Middle frontal gyrus (tissue), 1 donor: ENCODE data around the gene POLA1.

Experiments
- DNase-seq: peaks from one replicate; pipeline ENCODE4 v3.0.0-alpha.2; 2015; ENCODE audit warnings: low spot score; ENCODE audit errors: extremely low spot score

POLA1 gene

GRCh38 chrX:24874604-24875247, 181.0 kb downstream of the POLA1 start:
- no peak for DNase-seq

DNA sequence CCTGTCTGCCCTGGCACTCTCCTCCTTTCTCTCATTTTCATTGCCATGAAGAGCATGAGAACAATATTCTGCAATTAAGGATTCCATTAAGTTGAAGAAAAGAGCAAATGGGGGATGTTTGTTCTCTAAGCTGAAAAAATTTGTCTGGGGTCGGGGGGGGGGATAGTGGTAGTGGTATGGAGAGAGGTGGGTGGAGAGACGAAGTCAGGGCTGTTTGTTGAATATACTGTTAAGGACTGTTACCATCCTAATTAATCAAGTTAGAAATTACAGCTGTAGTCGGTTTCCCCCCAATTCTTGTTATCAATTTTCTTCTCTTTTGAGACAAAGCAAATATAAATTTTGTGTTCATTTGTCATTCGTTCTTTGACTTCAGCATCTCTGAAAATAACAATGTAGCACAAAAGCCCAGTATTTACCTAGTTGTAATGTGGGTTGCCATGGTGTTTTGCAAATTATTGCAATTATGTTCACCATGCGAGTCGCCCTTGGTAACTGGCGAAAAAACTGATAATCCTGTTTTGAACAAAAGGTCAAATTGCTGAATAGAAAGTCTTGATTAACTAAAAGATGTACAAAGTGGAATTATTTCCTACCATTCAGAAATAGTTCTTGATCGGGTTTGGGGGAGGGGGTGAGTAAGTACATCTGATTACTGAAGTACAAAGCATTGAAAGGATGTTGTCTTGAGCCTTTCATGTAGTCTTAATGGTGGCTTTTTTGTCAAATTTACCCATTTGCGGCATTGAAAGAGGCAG, 183.0 kb downstream of the POLA1 start:
- DNase-seq = no peak

DNA sequence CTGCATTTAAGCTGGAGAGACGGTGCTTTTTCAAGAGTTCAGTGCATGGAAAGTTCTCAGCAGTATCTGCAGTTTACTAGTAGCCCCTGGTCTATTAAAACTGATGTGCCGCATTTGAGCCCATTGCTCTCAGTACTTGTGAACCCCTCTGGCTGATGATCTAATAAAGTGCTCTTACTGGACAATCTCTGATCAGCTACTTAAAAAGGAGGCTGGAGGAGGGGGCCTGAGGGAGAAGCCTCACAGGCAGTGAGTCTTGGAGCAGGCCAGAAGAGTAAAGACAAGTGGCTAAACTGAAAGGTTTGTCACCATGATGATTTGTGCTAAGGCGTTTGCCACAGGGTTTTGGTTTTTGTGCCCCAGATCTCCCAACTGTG, 183.6 kb downstream of the POLA1 start:
- no peak for DNase-seq

- DNase-seq = no peak
Observed at GRCh38 chrX:24877854-24878650, 184.3 kb downstream of the POLA1 start.

GRCh38 chrX:24879679-24880078, 186.0 kb downstream of the POLA1 start:
- DNase-seq = no peak

DNA sequence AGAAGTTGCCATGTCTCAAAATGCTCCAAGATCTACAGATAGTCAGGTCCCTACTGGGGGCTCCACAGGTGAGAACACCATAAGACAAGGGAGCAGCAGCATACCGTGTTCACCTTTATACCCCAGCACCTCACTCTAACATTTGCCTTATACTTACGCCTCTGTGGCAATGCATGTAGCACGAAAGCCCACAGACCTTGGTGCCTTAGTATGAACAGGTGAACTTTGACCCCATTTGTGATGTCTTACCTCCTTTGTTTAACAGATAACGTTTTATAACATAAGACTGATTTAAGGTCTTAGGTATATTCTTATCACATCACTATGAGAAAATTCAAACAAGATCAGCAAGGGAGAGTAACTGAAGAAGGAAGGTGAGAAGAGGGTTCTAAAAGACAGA, 193.2 kb downstream of the POLA1 start:
- DNase-seq = no peak

- DNase-seq = no peak
Observed at GRCh38 chrX:24890677-24891076, 197.0 kb downstream of the POLA1 start.

- no peak for DNase-seq
Observed at GRCh38 chrX:24899391-24899790, 205.7 kb downstream of the POLA1 start.

DNA sequence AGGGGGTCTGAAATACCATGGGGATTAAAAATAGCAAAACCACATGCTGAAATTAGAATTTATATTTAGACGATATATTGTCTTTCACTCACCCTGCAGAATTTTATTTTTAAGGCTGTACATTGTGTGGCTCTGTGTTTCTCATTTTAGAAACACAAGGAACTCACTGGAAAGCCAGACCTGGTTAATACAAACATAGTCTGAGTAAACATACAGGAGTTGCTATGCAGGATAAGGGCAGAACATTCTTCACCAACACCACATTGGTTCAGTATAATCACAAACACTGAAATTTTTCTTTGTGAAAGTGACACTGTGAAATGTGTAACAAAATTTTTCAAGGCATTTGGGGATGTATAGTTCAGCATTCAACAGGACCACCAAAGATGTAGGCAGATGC, 206.5 kb downstream of the POLA1 start:
- DNase-seq = no peak

- no peak for DNase-seq
Observed at GRCh38 chrX:24902806-24903205, 209.1 kb downstream of the POLA1 start.

DNA sequence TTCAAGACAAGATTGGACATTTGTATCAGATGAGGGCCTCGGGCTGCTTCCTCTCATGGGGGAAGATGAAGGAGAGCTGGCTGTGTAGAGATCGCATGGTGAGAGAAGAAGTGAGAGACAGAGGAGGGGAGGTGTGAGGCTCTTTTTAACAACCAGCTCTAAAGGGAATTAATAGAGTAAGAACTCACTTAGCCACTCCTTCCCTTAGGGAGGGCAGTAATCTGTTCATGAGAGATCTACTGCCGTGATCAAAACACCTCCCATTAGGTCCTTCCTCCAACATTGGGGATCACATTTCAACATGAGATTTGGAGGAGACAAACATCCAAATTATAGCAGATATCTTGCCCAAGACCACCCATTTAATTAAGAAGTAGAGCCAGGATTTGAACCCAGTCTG, 225.0 kb downstream of the POLA1 start:
- DNase-seq = no peak

DNA sequence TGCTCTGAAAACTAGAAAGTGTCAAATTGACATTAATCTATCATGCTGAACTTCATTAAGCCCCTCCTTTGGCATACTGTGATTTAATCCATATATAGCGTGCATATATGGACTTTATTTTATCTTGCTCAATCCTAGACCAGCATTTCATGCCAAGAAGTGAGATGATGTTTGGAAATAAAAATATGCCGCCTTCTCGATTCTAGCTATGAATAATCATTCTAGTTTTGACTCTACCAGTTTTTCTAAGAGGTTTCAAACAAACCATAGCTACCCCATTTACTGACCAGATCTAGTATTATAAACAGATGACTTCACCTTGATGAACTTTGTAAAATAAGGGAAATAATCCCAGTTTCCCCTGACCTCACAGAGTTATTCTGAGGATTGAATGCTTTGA, 227.1 kb downstream of the POLA1 start:
- DNase-seq = no peak

GRCh38 chrX:24925430-24925829, 231.7 kb downstream of the POLA1 start:
- DNase-seq = no peak

- no peak for DNase-seq
Observed at GRCh38 chrX:24927372-24927771, 233.7 kb downstream of the POLA1 start.

- no peak for DNase-seq
Observed at GRCh38 chrX:24928114-24928513, 234.4 kb downstream of the POLA1 start.

GRCh38 chrX:24934279-24934678, 240.6 kb downstream of the POLA1 start:
- no peak for DNase-seq

DNA sequence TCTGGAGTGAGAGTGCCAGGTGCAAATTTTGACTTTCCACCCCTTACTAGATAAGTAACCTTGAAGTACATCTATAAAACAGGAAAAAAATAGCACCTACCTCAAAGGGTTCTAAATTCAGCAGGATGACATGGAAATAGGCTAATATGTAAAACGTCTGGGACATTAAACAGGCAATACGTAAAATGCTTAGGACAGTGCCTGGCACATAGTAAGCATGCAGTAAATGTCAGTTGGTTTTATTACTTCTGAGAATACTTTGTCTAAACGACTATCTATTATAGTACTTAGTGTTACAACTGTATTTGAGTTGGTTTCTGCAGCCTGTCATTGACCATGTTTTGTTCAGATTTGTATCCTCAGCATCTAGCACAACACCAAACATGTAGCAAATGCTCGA, 251.3 kb downstream of the POLA1 start:
- DNase-seq = no peak

- no peak for DNase-seq
Observed at GRCh38 chrX:24946369-24946768, 252.7 kb downstream of the POLA1 start.

DNA sequence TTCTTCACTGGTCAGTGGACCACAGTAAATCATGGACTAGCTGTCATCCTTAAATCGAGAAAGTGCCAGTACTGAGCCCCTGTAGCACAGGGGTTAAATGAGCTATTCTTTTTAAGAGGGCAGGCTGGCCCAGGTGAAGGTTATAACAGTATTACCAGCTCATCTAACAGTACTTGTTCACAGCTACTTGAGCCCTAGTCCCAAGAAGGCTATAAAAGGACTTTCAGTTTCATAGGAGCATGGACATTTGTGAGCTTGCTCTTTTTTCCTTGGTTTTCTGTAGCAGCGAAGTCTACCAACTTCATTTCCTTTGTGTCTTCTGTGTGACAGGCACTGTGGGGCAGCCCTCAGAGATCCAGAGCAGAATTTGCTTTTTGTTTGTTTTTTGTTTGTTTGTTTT, 261.0 kb downstream of the POLA1 start:
- no peak for DNase-seq

GRCh38 chrX:24955372-24955930, 261.7 kb downstream of the POLA1 start:
- DNase-seq = no peak

- no peak for DNase-seq
Observed at GRCh38 chrX:24956828-24957227, 263.1 kb downstream of the POLA1 start.

GRCh38 chrX:24961809-24962208, 268.1 kb downstream of the POLA1 start:
- no peak for DNase-seq
